Hematopoietic multipotent progenitor cell treated with erythropoietin and hydrocortisone succinate and interleukin-3 and kit ligand, for 4 days (in vitro differentiated cells): Measurements from ENCODE around the gene ITGB5.
A peak's percentile ranks its signal among the peaks of the same experiment; 100 is the strongest.

ENCODE experiments used
- DNase-seq: peaks from one replicate; pipeline ENCODE4 v3.0.0-alpha.2; 2015

The ITGB5 gene

GRCh38 chr3:124747111-124747981 is 139.8 kb downstream of the ITGB5 start:
- DNase-seq, result no peak

DNA sequence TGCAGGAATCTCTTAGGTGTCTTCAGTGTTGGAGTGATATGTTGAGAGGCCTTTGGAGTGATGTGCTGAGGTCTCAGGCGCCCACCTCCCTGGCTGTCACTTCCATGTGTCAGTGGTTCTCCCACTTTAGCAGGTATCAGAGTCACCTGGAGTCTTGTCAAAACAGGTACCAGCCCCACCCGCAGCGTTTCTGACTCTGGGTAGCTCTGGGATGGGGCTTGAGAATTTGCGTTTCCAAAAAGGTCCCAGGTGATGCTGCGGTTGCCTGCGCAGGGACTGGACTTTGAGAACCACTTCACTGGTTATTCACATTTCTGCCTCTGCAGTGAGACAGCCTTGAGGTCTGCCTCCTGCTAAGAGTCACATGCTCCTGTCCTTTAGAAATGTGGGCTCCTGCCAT is 141.4 kb downstream of the ITGB5 start:
- DNase-seq, result no peak

DNA sequence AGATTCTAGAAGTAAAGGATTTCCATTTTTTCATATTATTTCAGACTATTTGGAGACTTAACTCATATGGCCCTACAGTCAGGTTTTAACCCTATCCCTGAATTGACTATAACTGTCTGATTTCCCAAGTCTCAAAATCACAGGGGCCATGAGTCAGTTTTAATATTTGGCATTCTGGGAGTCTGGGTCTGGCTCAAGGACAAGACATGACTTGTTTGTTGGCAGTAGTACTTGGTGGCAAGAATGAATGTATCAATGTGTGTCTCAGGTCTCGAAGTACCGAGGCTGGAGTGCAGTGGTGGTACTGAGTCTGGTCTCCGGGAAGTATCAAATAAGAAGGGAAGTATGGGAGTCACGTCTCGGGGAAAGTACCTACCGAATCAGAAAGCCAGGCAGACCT is 146.1 kb downstream of the ITGB5 start:
- DNase-seq, result no peak

GRCh38 chr3:124731760-124732159 is 155.4 kb downstream of the ITGB5 start:
- no peak for DNase-seq

- DNase-seq, result no peak
These were observed 156.2 kb downstream of the ITGB5 start for GRCh38 chr3:124730941-124731297.

DNA sequence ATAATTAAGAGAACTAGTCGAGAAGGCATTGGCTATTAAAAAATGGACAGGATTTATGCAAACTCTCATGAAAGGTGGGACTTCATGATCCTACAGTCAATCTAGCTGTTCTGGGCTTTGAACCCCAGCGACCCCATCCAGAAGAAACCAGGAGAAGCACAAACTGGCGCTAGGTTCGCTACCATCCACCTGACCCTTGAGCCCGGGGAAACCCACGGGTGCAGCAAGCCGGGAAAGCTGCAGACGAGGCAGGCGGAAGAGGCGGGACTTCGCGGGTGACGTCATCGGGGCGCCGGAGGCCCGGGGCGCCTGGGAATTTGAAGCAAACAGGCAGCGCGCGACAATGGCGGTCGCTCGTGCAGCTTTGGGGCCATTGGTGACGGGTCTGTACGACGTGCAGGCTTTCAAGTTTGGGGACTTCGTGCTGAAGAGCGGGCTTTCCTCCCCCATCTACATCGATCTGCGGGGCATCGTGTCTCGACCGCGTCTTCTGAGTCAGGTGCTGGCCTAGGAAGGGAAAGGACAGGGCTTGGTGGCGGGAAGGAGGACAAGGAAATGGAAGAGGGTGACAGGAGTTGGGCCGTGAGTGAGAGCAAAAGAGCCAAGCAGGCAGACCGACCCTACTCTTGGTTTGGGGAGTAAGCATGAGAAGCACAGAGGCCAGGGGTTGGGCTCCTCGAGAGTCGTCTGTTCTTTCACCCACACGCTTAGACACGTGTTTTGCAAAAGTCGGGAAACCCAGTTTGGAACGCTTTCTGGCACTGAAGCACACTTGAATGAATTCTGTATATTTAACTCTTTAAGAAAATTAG is 156.8 kb downstream of the ITGB5 start, which contains the start of gene UMPS:
Gene UMPS (plus strand): TSS at position 324 of the 812 bp plus-strand sequence. CDS start 20 bp downstream, at position 344.
- peak; percentile 96 for DNase-seq

- no peak for DNase-seq
These were observed 164.6 kb downstream of the ITGB5 start for GRCh38 chr3:124722589-124722988.

DNA sequence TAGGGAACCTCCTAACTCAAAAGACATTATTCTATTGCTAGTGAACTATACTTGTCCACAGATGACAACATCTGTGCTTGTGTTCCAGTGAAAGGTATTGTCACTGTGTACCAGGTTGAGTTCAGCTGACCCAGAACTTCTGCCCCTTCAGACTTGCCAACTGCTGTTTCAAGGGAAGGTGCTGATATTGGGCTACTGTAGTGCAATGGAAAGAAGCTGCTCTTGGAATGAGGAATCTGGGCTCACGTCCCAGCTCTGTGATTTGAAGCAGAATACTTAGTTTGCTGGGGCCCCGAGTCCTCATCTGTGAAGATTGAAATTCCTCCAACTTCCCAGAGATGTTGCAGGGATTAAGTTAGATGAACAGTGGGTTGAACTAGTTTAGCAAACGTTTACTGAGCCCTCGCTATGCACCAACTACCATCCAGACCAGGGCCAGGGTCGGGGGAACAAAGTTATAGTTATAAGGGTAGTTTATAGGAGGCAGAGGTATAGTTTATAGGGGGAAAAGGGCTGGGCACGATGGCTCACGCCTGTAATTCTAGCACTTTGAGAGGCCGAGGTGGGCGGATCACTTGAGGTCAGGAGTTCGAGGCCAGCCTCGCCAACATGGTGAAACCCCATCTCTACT is 172.8 kb downstream of the ITGB5 start:
- no peak for DNase-seq
